GM23338 (cell line): Measurements from ENCODE around the gene EPRS1. TPM values are rescaled to one million over a fixed set of nuclear protein-coding genes. Genes with fewer than 3 reads are reported as not detected.
"Not testable (repeated sequence)": the region's sequence is repeated elsewhere in the genome, so short reads cannot be mapped to it uniquely, and the experiment has no call there.

Source experiments
- ATAC-seq: fragments of 200-7000 bp; cut with Tn5 transposase; 3 replicates; pipeline ENCODE4 v1.9.1; 2020
- DNase-seq: peaks from one replicate; pipeline ENCODE4 v3.0.0-alpha.2; 2015; ENCODE audit warnings: low spot score
- H2AFZ ChIP-seq: fragments of 200-600 bp; sonication (generic); 2 replicates; pipeline ENCODE4 v1.8.0; 2016; ENCODE audit warnings: antibody characterized with exemption, mild to moderate bottlenecking, moderate library complexity
- H3F3A ChIP-seq: fragments of 200-600 bp; sonication (generic); replicated peaks from 2 replicates; pipeline ENCODE4 v1.8.0; 2017; ENCODE audit warnings: antibody characterized with exemption, mixed run types, low read depth
- H3K27ac ChIP-seq: fragments of 200-600 bp; sonication (generic); 2 replicates; pipeline ENCODE4 v1.6.1; 2016; ENCODE audit warnings: low read depth
- H3K27me3 ChIP-seq: fragments of 200-600 bp; sonication (generic); 2 replicates; pipeline ENCODE4 v1.8.0; 2016; ENCODE audit warnings: mild to moderate bottlenecking, mixed run types, moderate library complexity; ENCODE audit not compliant: insufficient read depth
- H3K36me3 ChIP-seq: fragments of 200-600 bp; sonication (generic); 2 replicates; pipeline ENCODE4 v1.8.0; 2016; ENCODE audit warnings: mild to moderate bottlenecking; ENCODE audit not compliant: insufficient read depth
- H3K4me1 ChIP-seq: fragments of 200-600 bp; sonication (generic); 2 replicates; pipeline ENCODE4 v1.8.0; 2016; ENCODE audit warnings: mild to moderate bottlenecking, moderate library complexity; ENCODE audit not compliant: insufficient read depth
- H3K4me2 ChIP-seq: fragments of 200-600 bp; sonication (generic); 2 replicates; pipeline ENCODE4 v1.7.1; 2017; ENCODE audit warnings: mixed run types
- H3K4me3 ChIP-seq: fragments of 200-600 bp; sonication (generic); 2 replicates; pipeline ENCODE4 v1.6.1; 2016; ENCODE audit warnings: mixed run types
- H3K79me2 ChIP-seq: fragments of 200-600 bp; sonication (generic); replicated peaks from 2 replicates; pipeline ENCODE4 v1.8.0; 2017; ENCODE audit warnings: mild to moderate bottlenecking; ENCODE audit not compliant: insufficient read depth
- H3K9me2 ChIP-seq: fragments of 200-600 bp; sonication (generic); 2 replicates; pipeline ENCODE4 v1.8.0; 2017; ENCODE audit not compliant: insufficient read depth
- H4K20me1 ChIP-seq: fragments of 200-600 bp; sonication (generic); replicated peaks from 2 replicates; pipeline ENCODE4 v1.8.0; 2017; ENCODE audit warnings: mild to moderate bottlenecking; ENCODE audit not compliant: insufficient read depth
- H3K27ac Mint-ChIP-seq: 2 replicates; pipeline ENCODE4 v1.8.0; 2020; ENCODE audit warnings: inconsistent platforms, mild to moderate bottlenecking, moderate library complexity, mixed read lengths
- H3K27me3 Mint-ChIP-seq: 3 replicates; pipeline ENCODE4 v1.8.0; 2022; ENCODE audit warnings: low read depth, mild to moderate bottlenecking, moderate library complexity, mixed read lengths, inconsistent platforms; ENCODE audit not compliant: insufficient read depth, poor library complexity
- H3K36me3 Mint-ChIP-seq: 3 replicates; pipeline ENCODE4 v1.8.0; 2021; ENCODE audit warnings: low read depth, mild to moderate bottlenecking, inconsistent platforms, moderate library complexity, mixed read lengths
- H3K4me1 Mint-ChIP-seq: 3 replicates; pipeline ENCODE4 v1.8.0; 2020; ENCODE audit warnings: mild to moderate bottlenecking, inconsistent platforms, mixed read lengths
- H3K4me3 Mint-ChIP-seq: 3 replicates; pipeline ENCODE4 v1.8.0; 2021; ENCODE audit warnings: moderate library complexity, mild to moderate bottlenecking, inconsistent platforms, mixed read lengths
- H3K9me3 Mint-ChIP-seq: 3 replicates; pipeline ENCODE4 v1.8.0; 2020; ENCODE audit warnings: moderate library complexity, mild to moderate bottlenecking, inconsistent platforms, mixed read lengths
- CREB1 ChIP-seq: fragments of 250-450 bp; sonication (Bioruptor Pico); IDR thresholded peaks from 2 replicates; pipeline ENCODE4 v1.5.0; 2020; ENCODE audit warnings: low read depth, mild to moderate bottlenecking, moderate library complexity
- CTCF ChIP-seq, 2 experiments: fragments of 200-600 bp in 1 of 2; sonication (generic) in 1 of 2; conservative IDR thresholded peaks; 2 replicates each; pipeline versions ENCODE4 v1.5.1 to v1.6.1; 2016 to 2017; ENCODE audit warnings: antibody characterized with exemption in 2 of 2, low read depth in 2 of 2, mild to moderate bottlenecking in 2 of 2, moderate library complexity in 1 of 2
- EZH2phosphoT487 ChIP-seq: fragments of 200-600 bp; sonication (generic); IDR thresholded peaks from one replicate; pipeline ENCODE4 v1.8.1; 2018; ENCODE audit warnings: antibody characterized with exemption; ENCODE audit not compliant: unreplicated experiment
- NANOG ChIP-seq: IDR thresholded peaks from 2 replicates; pipeline ENCODE4 v1.6.1; 2016; ENCODE audit warnings: antibody characterized with exemption, borderline replicate concordance
- POLR2AphosphoS5 ChIP-seq: IDR thresholded peaks from 2 replicates; pipeline ENCODE4 v1.6.1; 2016; ENCODE audit warnings: antibody characterized with exemption, low read depth
- STAT1 ChIP-seq: IDR thresholded peaks from one replicate; pipeline ENCODE4 v1.6.1; 2016; ENCODE audit warnings: antibody characterized with exemption; ENCODE audit not compliant: unreplicated experiment
- ZNF114 ChIP-seq: fragments of 250-450 bp; sonication (Bioruptor Pico); IDR thresholded peaks from 2 replicates; pipeline ENCODE4 v1.5.0; 2020; ENCODE audit warnings: mild to moderate bottlenecking, moderate library complexity
- ZNF462 ChIP-seq: fragments of 250-450 bp; sonication (Bioruptor Pico); IDR thresholded peaks from 2 replicates; pipeline ENCODE4 v1.5.0; 2020; ENCODE audit warnings: mild to moderate bottlenecking, moderate library complexity
- polyA plus RNA-seq: library from polyadenylated mRNA; unstranded; fragments of >200 nt; fragmentation: Nextera tagmentation; extraction: Ambion mirVana; gene quantifications from 2 replicates; pipeline ENCODE4 v1.2.1, GENCODE V29; 2016
- total RNA-seq: library from RNA; depleted of rRNA; stranded (reverse); fragments of >200 nt; shearing (Covaris generic); gene quantifications from 2 replicates; pipeline ENCODE4 v1.2.3, GENCODE V29; 2014

Gene EPRS1
- total and polyA plus RNA-seq, 2 experiments from 2014 or later = 133 to 158 TPM

- TF ChIP-seq CTCF (conservative IDR thresholded peaks at IDR 0.05; ENCODE audit: low read depth in 2 of 2) = peak in 1 of 2 experiments; percentile 21; a peak in 1 of 4 replicates
Measured at GRCh38 chr1:220037810-220038209, 8.5 kb downstream of the EPRS1 start.

GRCh38 chr1:220032911-220033310 lies 13.4 kb downstream of the EPRS1 start:
- ATAC-seq (no peak), DNase-seq (no peak)
- Histone ChIP-seq H3K27ac (no peak overlapping the region), H3K4me1 (no peaks in the 10 kb centered on the region), H3K36me3 (peaks cover 50% of the 10 kb centered on the region), H3K79me2 (peaks cover 38% of the 10 kb centered on the region), H2AFZ (no peak overlapping the region), H3K4me3 (no peak overlapping the region), H3K4me2 (no peak overlapping the region), H3K9me2 (no peaks in the 10 kb centered on the region), H3K27me3 (no peaks in the 10 kb centered on the region), H4K20me1 (peaks cover 14% of the 10 kb centered on the region), H3F3A (no peaks in the 10 kb centered on the region)
- H3K4me3 Mint-ChIP-seq = no peak overlapping the region
- H3K27ac Mint-ChIP-seq = no peak overlapping the region
- H3K4me1 Mint-ChIP-seq = no peaks in the 10 kb centered on the region
- H3K36me3 Mint-ChIP-seq = peaks cover 73% of the 10 kb centered on the region
- TF ChIP-seq CTCF (conservative IDR thresholded peaks at IDR 0.05; ENCODE audit: low read depth in 2 of 2) (no peak), POLR2AphosphoS5 (no peak), STAT1 (no peak), NANOG (no peak), ZNF462 (CRISPR knock-in tag) (no peak), CREB1 (CRISPR knock-in tag) (no peak), EZH2phosphoT487 (no peak), ZNF114 (CRISPR knock-in tag) (no peak)
- H3K27me3 Mint-ChIP-seq = peaks cover 1% of the 10 kb centered on the region
- H3K9me3 Mint-ChIP-seq = no peaks in the 10 kb centered on the region

More at GRCh38 chr1:220037810-220038209, 8.5 kb downstream of the EPRS1 start:
- H3K4me2 ChIP-seq, H3K27ac Mint-ChIP-seq, H3K4me3 Mint-ChIP-seq, H3K4me1 Mint-ChIP-seq, H3K4me3 ChIP-seq, H3K27me3 ChIP-seq, H4K20me1 ChIP-seq, H3K9me2 ChIP-seq, H3K27me3 Mint-ChIP-seq, H3K27ac ChIP-seq, H3K4me1 ChIP-seq, H2AFZ ChIP-seq, ATAC-seq, H3K9me3 Mint-ChIP-seq, H3F3A ChIP-seq: not testable (repeated sequence)
- peaks cover 50% of the 10 kb centered on the region for H3K36me3 Mint-ChIP-seq
- Histone ChIP-seq H3K79me2 (peaks cover 85% of the 10 kb centered on the region), H3K36me3 (peaks cover 18% of the 10 kb centered on the region)
- peak; percentile 1 for DNase-seq
